ENCODE results near the gene PDLIM4.

DNA sequence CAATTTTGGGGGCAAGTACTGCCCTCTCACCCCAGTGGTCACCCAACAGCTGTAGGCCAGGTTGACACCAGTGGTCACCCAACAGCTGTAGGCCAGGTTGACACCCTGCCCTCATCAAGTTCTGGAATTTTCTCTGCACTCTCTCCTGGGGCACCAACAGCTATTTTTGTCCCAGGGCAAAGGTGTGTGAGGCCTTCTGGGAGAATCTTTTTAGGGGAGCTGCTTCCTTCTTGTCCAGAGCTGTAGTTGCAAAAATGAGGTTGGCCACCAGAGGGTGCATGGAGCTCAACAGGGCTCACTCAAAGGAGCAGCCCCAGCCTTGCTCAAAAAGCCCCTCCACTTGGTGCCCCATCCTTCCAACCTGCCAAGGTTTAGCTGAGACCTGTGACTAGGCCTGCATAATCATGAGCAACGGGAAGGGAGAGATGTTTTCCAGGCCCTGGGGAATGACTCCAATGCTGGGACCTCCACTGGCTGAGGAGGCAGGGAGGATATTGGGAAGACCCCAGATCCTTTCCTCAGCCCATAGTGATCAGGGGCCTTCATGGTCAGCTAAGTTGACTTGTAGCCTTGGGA is 19.2 kb upstream of the PDLIM4 start:
- TF ChIP-seq POLR2A (IDR thresholded peaks at IDR 0.05), result no peak
- TF ChIP-seq, protein P1, sequence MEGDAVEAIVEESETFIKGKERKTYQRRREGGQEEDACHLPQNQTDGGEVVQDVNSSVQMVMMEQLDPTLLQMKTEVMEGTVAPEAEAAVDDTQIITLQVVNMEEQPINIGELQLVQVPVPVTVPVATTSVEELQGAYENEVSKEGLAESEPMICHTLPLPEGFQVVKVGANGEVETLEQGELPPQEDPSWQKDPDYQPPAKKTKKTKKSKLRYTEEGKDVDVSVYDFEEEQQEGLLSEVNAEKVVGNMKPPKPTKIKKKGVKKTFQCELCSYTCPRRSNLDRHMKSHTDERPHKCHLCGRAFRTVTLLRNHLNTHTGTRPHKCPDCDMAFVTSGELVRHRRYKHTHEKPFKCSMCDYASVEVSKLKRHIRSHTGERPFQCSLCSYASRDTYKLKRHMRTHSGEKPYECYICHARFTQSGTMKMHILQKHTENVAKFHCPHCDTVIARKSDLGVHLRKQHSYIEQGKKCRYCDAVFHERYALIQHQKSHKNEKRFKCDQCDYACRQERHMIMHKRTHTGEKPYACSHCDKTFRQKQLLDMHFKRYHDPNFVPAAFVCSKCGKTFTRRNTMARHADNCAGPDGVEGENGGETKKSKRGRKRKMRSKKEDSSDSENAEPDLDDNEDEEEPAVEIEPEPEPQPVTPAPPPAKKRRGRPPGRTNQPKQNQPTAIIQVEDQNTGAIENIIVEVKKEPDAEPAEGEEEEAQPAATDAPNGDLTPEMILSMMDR (IDR thresholded peaks at IDR 0.05), result peak; percentile 6 to 77 (median 73)

All from Peyer's patch (tissue), 4 donors.